H9 (cell line): ENCODE results near the gene LINGO3. TPM values are rescaled to one million over a fixed set of nuclear protein-coding genes. Genes with fewer than 3 reads are reported as not detected.

Experiments
- DNase-seq: peaks from one replicate; pipeline ENCODE4 v3.0.0-alpha.2; 2017
- H2AFZ ChIP-seq: one replicate; pipeline ENCODE4 v1.6.1; 2013; ENCODE audit warnings: mild to moderate bottlenecking, low read length, control low read depth, moderate library complexity
- H2AK5ac ChIP-seq: 2 replicates; pipeline ENCODE4 v1.6.1; 2013; ENCODE audit warnings: low read length, control low read depth, mixed read lengths; ENCODE audit not compliant: insufficient read length
- H2BK120ac ChIP-seq: one replicate; pipeline ENCODE4 v1.6.1; 2013; ENCODE audit warnings: low read depth, mild to moderate bottlenecking, low read length, control low read depth, inconsistent platforms; ENCODE audit not compliant: poor library complexity, severe bottlenecking
- H2BK12ac ChIP-seq: 2 replicates; pipeline ENCODE4 v1.6.1; 2013; ENCODE audit warnings: low read length, control low read depth, mixed read lengths, low read depth; ENCODE audit not compliant: insufficient read length
- H2BK15ac ChIP-seq: 2 replicates; pipeline ENCODE4 v1.6.1; 2013; ENCODE audit warnings: low read depth, low read length, control low read depth
- H2BK20ac ChIP-seq: one replicate; pipeline ENCODE4 v1.6.1; 2013; ENCODE audit warnings: low read depth, mild to moderate bottlenecking, low read length, control low read depth, inconsistent platforms; ENCODE audit not compliant: poor library complexity, severe bottlenecking
- H2BK5ac ChIP-seq: 2 replicates; pipeline ENCODE4 v1.6.1; 2013; ENCODE audit warnings: low read length, control low read depth, mixed read lengths; ENCODE audit not compliant: insufficient read length
- H3K14ac ChIP-seq: 2 replicates; pipeline ENCODE4 v1.6.1; 2013; ENCODE audit warnings: low read length, control low read depth; ENCODE audit not compliant: insufficient read depth
- H3K18ac ChIP-seq: 2 replicates; pipeline ENCODE4 v1.6.1; 2013; ENCODE audit warnings: low read depth, mild to moderate bottlenecking, mixed read lengths, low read length, control low read depth; ENCODE audit not compliant: insufficient read length
- H3K23ac ChIP-seq: 2 replicates; pipeline ENCODE4 v1.6.1; 2013; ENCODE audit warnings: low read length, control low read depth, mixed read lengths, low read depth; ENCODE audit not compliant: insufficient read length
- H3K23me2 ChIP-seq: 2 replicates; pipeline ENCODE4 v1.6.1; 2013; ENCODE audit warnings: low read depth, mild to moderate bottlenecking, mixed read lengths, low read length, control low read depth; ENCODE audit not compliant: insufficient read length, poor library complexity, severe bottlenecking
- H3K27ac ChIP-seq: 2 replicates; pipeline ENCODE4 v1.5.1; 2013; ENCODE audit warnings: low read length, control low read depth, mixed read lengths, low read depth; ENCODE audit not compliant: insufficient read length
- H3K27me3 ChIP-seq: 2 replicates; pipeline ENCODE4 v1.6.1; 2013; ENCODE audit warnings: low read length, control low read depth, inconsistent platforms; ENCODE audit not compliant: insufficient read depth
- H3K4ac ChIP-seq: 2 replicates; pipeline ENCODE4 v1.6.1; 2013; ENCODE audit warnings: low read depth, mild to moderate bottlenecking, control low read depth, inconsistent platforms, low read length, moderate library complexity
- H3K4me1 ChIP-seq: 2 replicates; pipeline ENCODE4 v1.6.1; 2013; ENCODE audit warnings: low read length, control low read depth, inconsistent platforms; ENCODE audit not compliant: insufficient read depth
- H3K4me2 ChIP-seq: 2 replicates; pipeline ENCODE4 v1.6.1; 2013; ENCODE audit warnings: low read length, control low read depth, mixed read lengths; ENCODE audit not compliant: insufficient read length, insufficient read depth
- H3K56ac ChIP-seq: 2 replicates; pipeline ENCODE4 v1.6.1; 2013; ENCODE audit warnings: low read depth, mild to moderate bottlenecking, mixed read lengths, low read length, control low read depth; ENCODE audit not compliant: insufficient read length
- H3K79me1 ChIP-seq: 2 replicates; pipeline ENCODE4 v1.6.1; 2013; ENCODE audit warnings: low read depth, mild to moderate bottlenecking, moderate library complexity, low read length, control low read depth, inconsistent platforms; ENCODE audit not compliant: insufficient read depth, poor library complexity, severe bottlenecking
- H3K79me2 ChIP-seq: 2 replicates; pipeline ENCODE4 v1.6.1; 2013; ENCODE audit warnings: low read length, control low read depth, inconsistent platforms; ENCODE audit not compliant: insufficient read depth
- H3K9ac ChIP-seq: 2 replicates; pipeline ENCODE4 v1.6.1; 2013; ENCODE audit warnings: low read length, control low read depth, mixed read lengths; ENCODE audit not compliant: insufficient read length; ENCODE audit errors: extremely low read depth
- H3K9me3 ChIP-seq: one replicate; pipeline ENCODE4 v1.6.1; 2013; ENCODE audit warnings: low read depth, low read length, inconsistent platforms; ENCODE audit not compliant: control insufficient read depth
- H3T11ph ChIP-seq: one replicate; pipeline ENCODE4 v1.6.1; 2013; ENCODE audit warnings: mild to moderate bottlenecking, low read length, control low read depth, inconsistent platforms
- H4K20me1 ChIP-seq: one replicate; pipeline ENCODE4 v1.6.1; 2013; ENCODE audit not compliant: control insufficient read depth, insufficient read length, insufficient read depth
- H4K5ac ChIP-seq: 2 replicates; pipeline ENCODE4 v1.6.1; 2013; ENCODE audit warnings: low read depth, mild to moderate bottlenecking, mixed read lengths, low read length, control low read depth; ENCODE audit not compliant: insufficient read length
- H4K8ac ChIP-seq: replicated peaks from 2 replicates; pipeline ENCODE4 v1.6.1; 2013; ENCODE audit warnings: low read length, control low read depth, mixed read lengths, low read depth; ENCODE audit not compliant: insufficient read length
- H4K91ac ChIP-seq: 2 replicates; pipeline ENCODE4 v1.6.1; 2013; ENCODE audit warnings: low read depth, mild to moderate bottlenecking, moderate library complexity, mixed read lengths, low read length, control low read depth; ENCODE audit not compliant: insufficient read length
- H3K27ac Mint-ChIP-seq, 3 experiments: 2 replicates in 2 of 3; 3 replicates in 1 of 3; pipeline ENCODE4 v1.8.0; 2020 to 2021; ENCODE audit warnings: mixed read lengths in 3 of 3, mild to moderate bottlenecking in 1 of 3, moderate library complexity in 1 of 3
- H3K27me3 Mint-ChIP-seq: 2 replicates; pipeline ENCODE4 v1.8.0; 2021; ENCODE audit warnings: low read depth, mild to moderate bottlenecking, moderate library complexity, mixed read lengths
- H3K36me3 Mint-ChIP-seq, 3 experiments: 2 replicates in 2 of 3; 3 replicates in 1 of 3; pipeline ENCODE4 v1.8.0; 2020 to 2021; ENCODE audit warnings: low read depth in 3 of 3, mixed read lengths in 3 of 3; ENCODE audit not compliant: insufficient read depth in 1 of 3
- H3K4me1 Mint-ChIP-seq, 2 experiments: 2 replicates each; pipeline ENCODE4 v1.8.0; 2020; ENCODE audit warnings: mixed read lengths in 2 of 2
- H3K4me3 Mint-ChIP-seq, 2 experiments: 2 replicates in 1 of 2; 3 replicates in 1 of 2; pipeline ENCODE4 v1.8.0; 2020 to 2021; ENCODE audit warnings: mild to moderate bottlenecking in 2 of 2, mixed read lengths in 2 of 2, moderate library complexity in 1 of 2
- H3K9me3 Mint-ChIP-seq, 2 experiments: 2 replicates in 1 of 2; 3 replicates in 1 of 2; pipeline ENCODE4 v1.8.0; 2020; ENCODE audit warnings: mild to moderate bottlenecking in 2 of 2, mixed read lengths in 2 of 2, moderate library complexity in 1 of 2
- CTCF ChIP-seq: fragments of 200-600 bp; sonication (generic); conservative IDR thresholded peaks from 3 replicates; pipeline ENCODE4 v1.8.0; 2021; ENCODE audit warnings: antibody characterized with exemption, mild to moderate bottlenecking
- WGBS: extraction: QIAGEN DNeasy Blood & Tissue Kit; methylation state at CpG from one replicate; pipeline ENCODE4 v1.1.7; 2013; ENCODE audit warnings: missing lambda C conversion rate, low lambda C conversion rate, mixed read lengths; ENCODE audit not compliant: insufficient read length; ENCODE audit errors: extremely low coverage; 5-methylcytosine and 5-hydroxymethylcytosine counted together
- total RNA-seq: library from RNA; stranded (reverse); gene quantifications from 2 replicates; pipeline ENCODE4 v1.2.1, GENCODE V29; 2021

LINGO3 gene
- total RNA-seq, 1 experiment from 2014 or later: 0.28 TPM

DNA sequence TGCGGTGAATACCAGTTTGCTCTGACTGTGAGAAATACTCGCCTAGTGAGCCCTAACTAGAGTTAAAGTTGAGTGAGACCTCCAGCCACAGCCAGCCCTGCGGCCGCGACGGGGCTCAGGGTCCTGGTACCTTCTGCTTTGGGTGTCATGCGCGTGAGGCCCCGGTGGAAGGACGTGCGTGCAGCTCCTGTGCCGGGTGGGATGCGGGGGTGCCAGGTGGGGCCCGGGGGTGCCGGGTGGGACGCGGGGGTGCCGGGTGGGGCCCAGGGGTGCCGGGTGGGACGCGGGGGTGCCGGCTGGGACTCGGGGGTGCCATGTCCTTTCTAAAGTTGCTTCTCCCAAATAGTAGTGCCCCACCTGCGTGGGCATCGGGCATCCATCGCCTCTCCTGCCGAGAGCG is 43.6 kb upstream of the LINGO3 start:
- no peak overlapping the region for H2BK15ac ChIP-seq
- no peaks in the 10 kb centered on the region for H3K27me3 ChIP-seq
- H2BK120ac ChIP-seq: no peak overlapping the region
- no peak overlapping the region; the same call in 1 of the 2 replicates for H3K14ac ChIP-seq
- H3K79me2 ChIP-seq: no peaks in the 10 kb centered on the region
- H3K79me1 ChIP-seq: no peaks in the 10 kb centered on the region
- Mint-ChIP-seq H3K9me3 (no peaks in the 10 kb centered on the region), H3K27ac (peak overlapping the region in 1 of 3 experiments; percentile 77; a peak in 2 of 7 replicates), H3K27me3 (no peaks in the 10 kb centered on the region), H3K4me3 (no peak overlapping the region), H3K4me1 (no peaks in the 10 kb centered on the region), H3K36me3 (peaks cover 0 to 2% (median 0%) of the 10 kb centered on the region in 3 experiments; a peak in 1 of 7 replicates)
- no peak overlapping the region for H3T11ph ChIP-seq
- H3K27ac ChIP-seq: no peak overlapping the region
- H2AFZ ChIP-seq: no peak overlapping the region
- H3K4me1 ChIP-seq: no peaks in the 10 kb centered on the region
- H4K20me1 ChIP-seq: no peaks in the 10 kb centered on the region
- H4K91ac ChIP-seq: no peak overlapping the region
- no CpG with 5 or more reads among the region's 28 CpGs for whole genome bisulfite sequencing
- H4K5ac ChIP-seq: no peak overlapping the region
- H3K4ac ChIP-seq: no peak overlapping the region
- no peak for TF ChIP-seq CTCF
- H4K8ac ChIP-seq: no peak overlapping the region
- H3K23ac ChIP-seq: no peak overlapping the region
- H2BK20ac ChIP-seq: no peak overlapping the region
- H3K9me3 ChIP-seq: no peaks in the 10 kb centered on the region
- no peak overlapping the region for H2BK5ac ChIP-seq
- H2AK5ac ChIP-seq: no peak overlapping the region
- no peak overlapping the region for H3K56ac ChIP-seq
- H3K9ac ChIP-seq: no peak overlapping the region
- H2BK12ac ChIP-seq: no peak overlapping the region
- DNase-seq: no peak
- no peak overlapping the region for H3K18ac ChIP-seq
- H3K23me2 ChIP-seq: no peaks in the 10 kb centered on the region
- H3K4me2 ChIP-seq: no peak overlapping the region
